A673 (cell line): ENCODE data around the gene COMMD10. TPM values are rescaled to one million over a fixed set of nuclear protein-coding genes. Genes with fewer than 3 reads are reported as not detected.

Experiments used
- BruUV-seq: library from RNA; stranded (reverse); fragments of 400-500 nt; replicated peaks from 2 replicates; lab custom pipeline; 2021; lab: Mats Ljungman, UMichigan
- CTCF ChIA-PET: fragments of 300-600 bp; sonication (Branson Sonifier 250); formaldehyde crosslinking; loops from one replicate; lab custom pipeline; 2022; ENCODE audit warnings: antibody characterized with exemption; lab: Charles Lee
- POLR2A ChIA-PET: fragments of 300-600 bp; sonication (Branson Sonifier 250); formaldehyde crosslinking; loops from one replicate; lab custom pipeline; 2022; ENCODE audit warnings: antibody characterized with exemption; ENCODE audit not compliant: low non-redundant PET; lab: Charles Lee
- DNase-seq: peaks from one replicate; pipeline ENCODE4 v3.0.0-alpha.2; 2015; ENCODE audit warnings: low spot score
- H3K27ac ChIP-seq: fragments of 200-600 bp; sonication (generic); 2 replicates; pipeline ENCODE4 v1.5.1; 2016; ENCODE audit warnings: mixed run types, low read depth, mild to moderate bottlenecking, mixed read lengths, antibody characterized with exemption, low read length; ENCODE audit not compliant: poor library complexity, severe bottlenecking
- H3K27me3 ChIP-seq: fragments of 200-600 bp; sonication (generic); replicated peaks from 2 replicates; pipeline ENCODE4 v1.6.1; 2017; ENCODE audit warnings: mixed run types, low read depth, mild to moderate bottlenecking, mixed read lengths, antibody characterized with exemption, low read length; ENCODE audit not compliant: insufficient read depth, poor library complexity
- H3K36me3 ChIP-seq: fragments of 200-600 bp; sonication (generic); 2 replicates; pipeline ENCODE4 v1.6.1; 2016; ENCODE audit warnings: mixed run types, mild to moderate bottlenecking, mixed read lengths, antibody characterized with exemption, low read length; ENCODE audit not compliant: insufficient read depth, poor library complexity, severe bottlenecking
- H3K4me1 ChIP-seq: fragments of 200-600 bp; sonication (generic); 2 replicates; pipeline ENCODE4 v1.6.1; 2017; ENCODE audit warnings: mixed run types, mild to moderate bottlenecking, mixed read lengths, antibody characterized with exemption, low read length; ENCODE audit not compliant: insufficient read depth, poor library complexity, severe bottlenecking
- H3K4me3 ChIP-seq: fragments of 200-600 bp; sonication (generic); 2 replicates; pipeline ENCODE4 v1.5.1; 2016; ENCODE audit warnings: low read depth, mixed run types, mild to moderate bottlenecking, mixed read lengths, low read length; ENCODE audit not compliant: poor library complexity, severe bottlenecking
- H3K9me3 ChIP-seq: fragments of 200-600 bp; sonication (generic); 2 replicates; pipeline ENCODE4 v1.6.1; 2016; ENCODE audit warnings: mixed run types, low read depth, mild to moderate bottlenecking, mixed read lengths, antibody characterized with exemption, low read length; ENCODE audit not compliant: poor library complexity, severe bottlenecking
- EZH2 ChIP-seq: fragments of 200-600 bp; sonication (generic); IDR thresholded peaks from 2 replicates; pipeline ENCODE4 v1.6.1; 2017; ENCODE audit warnings: borderline replicate concordance, low read depth, mild to moderate bottlenecking, mixed read lengths, antibody characterized with exemption, low read length; ENCODE audit not compliant: poor library complexity, severe bottlenecking
- intact Hi-C: fragments of 100-400 bp; cut with micrococcal nuclease; formaldehyde crosslinking; loops from one replicate; pipeline ENCODE4 v1.10.0; 2022; ENCODE audit not compliant: unreplicated experiment
- total RNA-seq: library from RNA; stranded (reverse); gene quantifications from 2 replicates; pipeline ENCODE4 v1.2.3, GENCODE V29; 2021
- TF ChIP-seq, protein P1 (sequence below): fragments of 300-800, 200-600 bp; sonication (generic); conservative IDR thresholded peaks from 2 replicates; pipeline ENCODE4 v1.5.1; 2017; ENCODE audit warnings: low read depth, mild to moderate bottlenecking, antibody characterized with exemption, low read length, moderate library complexity, mixed read lengths

COMMD10 gene
- total RNA-seq, 1 experiment from 2014 or later = 36.5 TPM

DNA sequence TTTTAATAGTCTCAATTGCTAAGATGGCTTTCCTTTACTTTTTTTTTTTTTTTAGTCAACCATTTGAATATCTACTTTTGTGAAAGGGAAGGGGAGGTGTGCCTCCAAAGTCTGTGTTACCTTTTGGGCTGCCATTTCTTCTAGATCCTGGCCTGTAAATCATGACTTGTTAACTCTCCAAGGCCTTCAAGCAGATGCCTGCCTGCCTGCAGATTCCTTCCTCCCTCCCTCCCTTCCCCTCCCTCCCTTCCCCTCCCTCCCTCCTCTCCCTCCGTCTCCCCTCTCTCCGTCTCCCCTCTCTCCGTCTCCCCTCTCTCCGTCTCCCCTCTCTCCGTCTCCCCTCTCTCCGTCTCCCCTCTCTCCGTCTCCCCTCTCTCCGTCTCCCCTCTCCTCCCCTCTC is 73.1 kb downstream of the COMMD10 start:
- ChIA-PET CTCF (no interaction called here), POLR2A (no interaction called here)
- no peak overlapping the region for H3K27ac ChIP-seq
- no TSS peak for BruUV-seq
- no peak for DNase-seq
- H3K9me3 ChIP-seq = no peaks in the 10 kb centered on the region
- TF ChIP-seq, protein P1, sequence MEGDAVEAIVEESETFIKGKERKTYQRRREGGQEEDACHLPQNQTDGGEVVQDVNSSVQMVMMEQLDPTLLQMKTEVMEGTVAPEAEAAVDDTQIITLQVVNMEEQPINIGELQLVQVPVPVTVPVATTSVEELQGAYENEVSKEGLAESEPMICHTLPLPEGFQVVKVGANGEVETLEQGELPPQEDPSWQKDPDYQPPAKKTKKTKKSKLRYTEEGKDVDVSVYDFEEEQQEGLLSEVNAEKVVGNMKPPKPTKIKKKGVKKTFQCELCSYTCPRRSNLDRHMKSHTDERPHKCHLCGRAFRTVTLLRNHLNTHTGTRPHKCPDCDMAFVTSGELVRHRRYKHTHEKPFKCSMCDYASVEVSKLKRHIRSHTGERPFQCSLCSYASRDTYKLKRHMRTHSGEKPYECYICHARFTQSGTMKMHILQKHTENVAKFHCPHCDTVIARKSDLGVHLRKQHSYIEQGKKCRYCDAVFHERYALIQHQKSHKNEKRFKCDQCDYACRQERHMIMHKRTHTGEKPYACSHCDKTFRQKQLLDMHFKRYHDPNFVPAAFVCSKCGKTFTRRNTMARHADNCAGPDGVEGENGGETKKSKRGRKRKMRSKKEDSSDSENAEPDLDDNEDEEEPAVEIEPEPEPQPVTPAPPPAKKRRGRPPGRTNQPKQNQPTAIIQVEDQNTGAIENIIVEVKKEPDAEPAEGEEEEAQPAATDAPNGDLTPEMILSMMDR = no peak
- TF ChIP-seq EZH2 = no peak
- intact Hi-C loops = no loop called here
- no peaks in the 10 kb centered on the region for H3K36me3 ChIP-seq
- no peak overlapping the region for H3K4me3 ChIP-seq
- H3K27me3 ChIP-seq = no peaks in the 10 kb centered on the region
- H3K4me1 ChIP-seq = no peaks in the 10 kb centered on the region

DNA sequence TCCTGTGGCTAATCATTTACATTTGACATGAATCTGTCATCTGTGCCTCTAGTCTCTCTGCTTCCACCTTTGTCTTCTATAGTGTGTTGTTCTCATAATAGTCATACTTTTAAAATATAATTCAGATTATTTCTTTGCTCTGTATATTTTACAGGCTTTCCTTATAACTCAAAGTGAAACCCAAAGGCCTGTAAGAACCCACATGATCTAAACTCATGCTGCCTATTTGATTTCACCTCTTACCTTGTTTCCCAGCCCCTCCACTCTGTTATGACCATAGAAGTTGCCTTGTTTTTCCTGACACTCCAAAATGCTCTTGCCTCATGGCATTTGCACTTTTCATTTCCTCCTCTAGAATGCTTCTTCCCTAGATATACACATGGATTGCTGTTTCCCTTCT is 74.2 kb downstream of the COMMD10 start:
- no peaks in the 10 kb centered on the region for H3K36me3 ChIP-seq
- H3K4me3 ChIP-seq = no peak overlapping the region
- no peaks in the 10 kb centered on the region for H3K4me1 ChIP-seq
- DNase-seq = no peak
- ChIA-PET CTCF (no interaction called here), POLR2A (no interaction called here)
- intact Hi-C loops = no loop called here
- no TSS peak for BruUV-seq
- no peak overlapping the region for H3K27ac ChIP-seq
- no peaks in the 10 kb centered on the region for H3K9me3 ChIP-seq
- TF ChIP-seq, protein P1 = no peak
- no peak for TF ChIP-seq EZH2
- H3K27me3 ChIP-seq = no peaks in the 10 kb centered on the region

DNA sequence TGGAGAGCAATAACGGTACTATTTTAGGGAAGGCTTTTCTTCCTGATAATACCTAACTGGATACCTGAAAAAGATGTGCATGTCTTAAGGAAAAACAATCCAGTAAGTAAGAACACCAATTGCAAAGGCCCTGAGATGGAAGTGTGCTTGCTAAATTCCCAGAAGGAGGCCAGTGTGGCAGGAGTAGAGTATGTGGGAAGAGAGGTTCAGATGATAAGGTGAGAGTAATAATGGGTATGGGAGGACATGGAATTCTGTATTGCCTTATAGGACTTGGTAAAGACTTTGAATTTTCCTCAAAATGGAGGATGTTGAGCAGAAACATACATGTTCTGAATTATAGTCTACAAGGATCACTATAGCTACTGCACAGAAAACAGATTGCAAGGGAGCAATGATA is 89.3 kb downstream of the COMMD10 start:
- DNase-seq = no peak
- Histone ChIP-seq H3K9me3 (peaks cover 5% of the 10 kb centered on the region), H3K4me1 (no peaks in the 10 kb centered on the region), H3K4me3 (no peak overlapping the region), H3K27ac (no peak overlapping the region), H3K27me3 (no peaks in the 10 kb centered on the region), H3K36me3 (no peaks in the 10 kb centered on the region)
- TF ChIP-seq, protein P1 = no peak
- no peak for TF ChIP-seq EZH2
- intact Hi-C loops = no loop called here
- ChIA-PET CTCF (no interaction called here), POLR2A (interaction anchor here (0.5 kb wide), 1 partner anchor 630 kb away, joined by 6 read pairs; no protein-coding TSS in a partner anchor)
- BruUV-seq = no TSS peak
